Measurements from ENCODE around the gene G6PD. TPM values are rescaled to one million over a fixed set of nuclear protein-coding genes. Genes with fewer than 3 reads are reported as not detected.

G6PD gene
- total and polyA plus RNA-seq, 2 of the 4 experiments (the other 2 are of a cell fraction), result 77.1 to 213 TPM

- Histone ChIP-seq H4K91ac (ENCODE audit: insufficient read depth, low read depth, low read length) (no peak overlapping the region), H3K23ac (ENCODE audit: low read depth, low read length) (no peak overlapping the region), H4K5ac (ENCODE audit: low read depth, low read length) (no peak overlapping the region), H3K4me1 (ENCODE audit: control insufficient read depth, insufficient read depth, low read length) (no peaks in the 10 kb centered on the region), H2BK120ac (ENCODE audit: low read depth, low read length) (no peak overlapping the region), H3K9me3 (ENCODE audit: control insufficient read depth, insufficient read depth, low read length) (no peaks in the 10 kb centered on the region), H3K4ac (ENCODE audit: low read depth, low read length) (no peak overlapping the region), H3K9ac (ENCODE audit: low read depth, low read length) (no peak overlapping the region), H2BK20ac (ENCODE audit: low read depth, low read length) (no peak overlapping the region), H4K20me1 (ENCODE audit: insufficient read depth, low read length) (no peaks in the 10 kb centered on the region), H2AFZ (replicated peaks; ENCODE audit: low read length, poor library complexity) (no peak overlapping the region), H3K56ac (ENCODE audit: extremely low read depth, insufficient read depth, low read length) (no peak overlapping the region), H2AK5ac (ENCODE audit: low read depth, low read length) (no peak overlapping the region), H2BK5ac (ENCODE audit: low read depth, low read length, poor library complexity, severe bottlenecking) (no peak overlapping the region), H3K36me3 (ENCODE audit: control insufficient read depth, insufficient read depth, low read length) (no peaks in the 10 kb centered on the region), H3K79me1 (ENCODE audit: low read depth in 1 of 2, low read length in 2 of 2) (peaks cover 0 to 2% of the 10 kb centered on the region in 2 experiments; a peak in 2 of 4 replicates), H3K4me2 (ENCODE audit: low read depth, low read length) (no peak overlapping the region), H4K8ac (ENCODE audit: low read depth in 2 of 2, low read length in 2 of 2) (no peak overlapping the region), H3K9me1 (ENCODE audit: insufficient read depth, low read length) (peaks cover under 1% of the 10 kb centered on the region; the same call in 1 of the 2 replicates), H3K18ac (ENCODE audit: low read depth, low read length) (no peak overlapping the region), H3K4me3 (ENCODE audit: insufficient read depth, low read depth, low read length) (no peak overlapping the region), H3K14ac (replicated peaks; ENCODE audit: low read depth, low read length) (no peak overlapping the region), H3K27me3 (ENCODE audit: control insufficient read depth, insufficient read depth, low read length) (no peaks in the 10 kb centered on the region), H2BK15ac (ENCODE audit: low read depth, low read length) (no peak overlapping the region), H2AK9ac (replicated peaks; ENCODE audit: low read depth, low read length, poor library complexity) (no peak overlapping the region), H3K27ac (ENCODE audit: insufficient read depth, low read length) (no peak overlapping the region)
- TF ChIP-seq BHLHE40 (IDR thresholded peaks at IDR 0.05; ENCODE audit: low read depth, low read length) (no peak), RCOR1 (IDR thresholded peaks at IDR 0.05; ENCODE audit: insufficient replicate concordance, low read length) (no peak), MAFK (IDR thresholded peaks at IDR 0.05; ENCODE audit: low read depth, low read length) (no peak), RFX5 (IDR thresholded peaks at IDR 0.05; ENCODE audit: low read depth, low read length) (no peak), MXI1 (IDR thresholded peaks at IDR 0.05; ENCODE audit: borderline replicate concordance, low read depth, low read length) (no peak), CEBPB (IDR thresholded peaks at IDR 0.05; ENCODE audit: low read depth, low read length) (no peak)
- ATAC-seq (ENCODE audit: low read depth), result no peak
- in situ Hi-C loops (cut with MboI; ENCODE audit: low sequenced_read_pairs), result no loop called here
- CTCF ChIA-PET, result no interaction called here
- no CpG with 5 or more reads among the region's 3 CpGs for WGBS, 2 experiments (ENCODE audit: extremely low coverage in 2 of 2, insufficient read length in 1 of 2)
- POLR2A ChIA-PET (ENCODE audit: unreplicated experiment), result no interaction called here
- no TSS peak for BruUV-seq (replicated peaks)
- no peak for DNase-seq
- intact Hi-C loops (cut with micrococcal nuclease), result no loop called here
- dilution Hi-C loops (cut with HindIII; ENCODE audit: low sequenced_read_pairs, unreplicated experiment), result no loop called here
These were observed 51.9 kb downstream of the G6PD start for GRCh38 chrX:154494715-154495114.
